Measurements from ENCODE around the gene RXFP1. TPM values are rescaled to one million over a fixed set of nuclear protein-coding genes. Genes with fewer than 3 reads are reported as not detected.

Gene RXFP1
- total RNA-seq, 1 experiment from 2014 or later: 0.48 TPM

GRCh38 chr4:158605393-158605792, 83.7 kb downstream of the RXFP1 start:
- DNase-seq (ENCODE audit: low spot score) (no peak), ATAC-seq (no peak)
- no peaks in the 10 kb centered on the region for H3K9me3 Mint-ChIP-seq
- ChIA-PET POLR2A (no interaction called here), CTCF (no interaction called here)
- no peak overlapping the region for H3K4me3 Mint-ChIP-seq
- H3K4me1 Mint-ChIP-seq: peaks cover 5% of the 10 kb centered on the region; the same call in 1 of the 2 replicates
- no peak for TF ChIP-seq IRF2 (CRISPR knock-in tag; IDR thresholded peaks at IDR 0.05; ENCODE audit: borderline replicate concordance, low read depth)
- no peak for TF ChIP-seq TCF7 (CRISPR knock-in tag; IDR thresholded peaks at IDR 0.05; ENCODE audit: low read depth)
- no peak for TF ChIP-seq NR1H2 (CRISPR knock-in tag; IDR thresholded peaks at IDR 0.05)
- TF ChIP-seq AFF4 (CRISPR knock-in tag; IDR thresholded peaks at IDR 0.05; ENCODE audit: borderline replicate concordance): no peak
- TF ChIP-seq SMAD3 (CRISPR knock-in tag; IDR thresholded peaks at IDR 0.05; ENCODE audit: borderline replicate concordance): no peak
- no peak for TF ChIP-seq EMX1 (CRISPR knock-in tag; IDR thresholded peaks at IDR 0.05)
- no peak for TF ChIP-seq ATF2 (CRISPR knock-in tag; IDR thresholded peaks at IDR 0.05; ENCODE audit: borderline replicate concordance, low read depth)
- no peak for TF ChIP-seq ETV6 (CRISPR knock-in tag; IDR thresholded peaks at IDR 0.05)
- TF ChIP-seq CBFB (CRISPR knock-in tag; IDR thresholded peaks at IDR 0.05; ENCODE audit: low read depth): no peak
- no peak for TF ChIP-seq ZNF416 (CRISPR knock-in tag; IDR thresholded peaks at IDR 0.05)
- no peak for TF ChIP-seq JAZF1 (CRISPR knock-in tag; IDR thresholded peaks at IDR 0.05)
- TF ChIP-seq USF1 (CRISPR knock-in tag; IDR thresholded peaks at IDR 0.05): no peak
- no peaks in the 10 kb centered on the region for H3K27me3 Mint-ChIP-seq (ENCODE audit: low read depth)
- H3K36me3 Mint-ChIP-seq: no peaks in the 10 kb centered on the region
- H3K27ac Mint-ChIP-seq: no peak overlapping the region

- Mint-ChIP-seq H3K36me3 (no peaks in the 10 kb centered on the region), H3K4me3 (no peak overlapping the region), H3K27me3 (ENCODE audit: low read depth) (no peaks in the 10 kb centered on the region), H3K27ac (no peak overlapping the region), H3K9me3 (no peaks in the 10 kb centered on the region), H3K4me1 (peaks cover 13% of the 10 kb centered on the region)
- ChIA-PET POLR2A (no interaction called here), CTCF (no interaction called here)
- no peak for DNase-seq (ENCODE audit: low spot score)
- TF ChIP-seq OVOL2 (CRISPR knock-in tag; IDR thresholded peaks at IDR 0.05; ENCODE audit: borderline replicate concordance): no peak
- TF ChIP-seq ZNF263 (CRISPR knock-in tag; IDR thresholded peaks at IDR 0.05; ENCODE audit: low read depth): no peak
- no peak for TF ChIP-seq NR2C2 (CRISPR knock-in tag; IDR thresholded peaks at IDR 0.05)
- no peak for TF ChIP-seq KAT7 (CRISPR knock-in tag; IDR thresholded peaks at IDR 0.05; ENCODE audit: borderline replicate concordance)
- no peak for TF ChIP-seq MLX (CRISPR knock-in tag; IDR thresholded peaks at IDR 0.05)
- ATAC-seq: no peak
Observed at GRCh38 chr4:158606969-158607368, 85.3 kb downstream of the RXFP1 start.

GRCh38 chr4:158609116-158609515, 87.4 kb downstream of the RXFP1 start:
- no peak for ATAC-seq
- CTCF ChIA-PET: no interaction called here
- H3K36me3 Mint-ChIP-seq: no peaks in the 10 kb centered on the region
- no peak for TF ChIP-seq NR2C2 (CRISPR knock-in tag; IDR thresholded peaks at IDR 0.05)
- TF ChIP-seq ZNF281 (CRISPR knock-in tag; IDR thresholded peaks at IDR 0.05): no peak
- no peak for TF ChIP-seq ZNF121 (CRISPR knock-in tag; IDR thresholded peaks at IDR 0.05)
- TF ChIP-seq TP53 (CRISPR knock-in tag; IDR thresholded peaks at IDR 0.05): no peak
- no peak for TF ChIP-seq KAT7 (CRISPR knock-in tag; IDR thresholded peaks at IDR 0.05; ENCODE audit: borderline replicate concordance)
- no peak for TF ChIP-seq RORB (CRISPR knock-in tag; IDR thresholded peaks at IDR 0.05)
- TF ChIP-seq ATF3 (CRISPR knock-in tag; conservative IDR thresholded peaks at IDR 0.05): no peak
- no peak for TF ChIP-seq ZNF512 (CRISPR knock-in tag; IDR thresholded peaks at IDR 0.05; ENCODE audit: borderline replicate concordance)

More at GRCh38 chr4:158609116-158609515, 87.4 kb downstream of the RXFP1 start:
- H3K4me1 Mint-ChIP-seq: peaks cover 13% of the 10 kb centered on the region
- H3K9me3 Mint-ChIP-seq: no peaks in the 10 kb centered on the region
- no peaks in the 10 kb centered on the region for H3K27me3 Mint-ChIP-seq (ENCODE audit: low read depth)
- H3K4me3 Mint-ChIP-seq: no peak overlapping the region
- DNase-seq (ENCODE audit: low spot score): no peak
- POLR2A ChIA-PET: no interaction called here
- H3K27ac Mint-ChIP-seq: no peak overlapping the region

Measured in WTC11 (cell line).